NOMO-1 treated with DMSO at 0.1 percent for 48 hours (cell line): ENCODE measurements around the gene PLA2G3.

Source experiments
- DNase-seq: peaks from one replicate; lab custom pipeline; 2025; ENCODE audit not compliant: unreplicated experiment; lab: John Stamatoyannopoulos, UW

Gene PLA2G3

DNA sequence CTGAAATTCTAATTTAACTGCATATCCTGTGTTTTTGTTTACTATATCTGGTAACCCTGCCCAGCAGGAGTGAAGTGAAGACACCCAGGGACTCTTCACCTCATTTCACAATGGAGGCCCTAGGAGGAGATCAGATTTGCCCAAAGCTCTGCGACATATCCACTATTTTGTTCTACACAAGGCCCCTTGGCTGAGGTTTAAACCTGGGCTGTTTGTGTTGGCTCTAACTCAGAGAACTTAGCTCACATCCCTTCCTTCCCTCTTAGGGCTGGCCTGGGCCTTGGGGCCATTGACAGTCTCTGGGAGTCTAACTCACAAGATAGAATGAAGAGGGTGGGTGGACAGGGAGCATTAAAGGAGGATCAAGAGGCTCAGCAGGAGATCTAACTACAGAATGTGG is 8.2 kb upstream of the PLA2G3 start:
- no peak for DNase-seq

DNA sequence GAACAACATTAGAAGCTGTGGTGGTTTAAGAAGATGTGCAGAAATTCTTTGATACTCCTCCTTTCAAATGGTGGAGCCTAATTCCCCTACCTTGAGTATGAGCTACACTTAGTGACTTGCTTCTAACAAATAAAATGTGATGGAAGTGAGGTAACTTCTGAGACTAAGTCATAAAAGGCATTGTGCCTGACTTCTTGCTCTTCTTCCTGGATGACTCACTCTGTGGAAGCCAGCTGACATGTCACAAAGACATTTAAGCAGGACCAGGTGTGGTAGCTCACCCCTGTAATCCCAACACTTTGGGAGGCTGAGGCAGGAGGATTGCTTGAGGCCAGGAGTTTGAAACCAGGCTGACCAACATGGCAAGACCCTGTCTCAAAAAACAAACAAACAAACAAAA is 3.9 kb upstream of the PLA2G3 start:
- DNase-seq, result no peak

DNA sequence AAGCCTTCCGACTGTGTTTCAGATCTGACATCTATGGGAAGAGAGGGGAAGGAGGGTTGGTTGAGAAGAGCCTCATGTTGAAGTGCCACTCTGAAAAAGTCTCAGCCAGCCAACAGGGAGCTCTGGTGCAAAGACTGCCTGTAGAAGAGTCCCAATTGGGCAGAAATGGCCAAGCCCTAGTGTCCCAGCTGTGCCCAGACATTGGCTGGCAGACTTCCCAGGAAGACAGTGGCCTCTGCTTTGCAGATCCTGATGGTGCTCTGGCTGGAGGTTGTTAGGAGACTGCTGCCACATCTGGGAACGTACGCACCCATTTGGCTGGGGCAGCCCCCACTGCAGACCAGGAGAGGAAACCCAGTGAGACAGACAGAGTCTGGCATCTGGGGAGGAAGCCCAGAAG is 3.2 kb upstream of the PLA2G3 start:
- no peak for DNase-seq

DNA sequence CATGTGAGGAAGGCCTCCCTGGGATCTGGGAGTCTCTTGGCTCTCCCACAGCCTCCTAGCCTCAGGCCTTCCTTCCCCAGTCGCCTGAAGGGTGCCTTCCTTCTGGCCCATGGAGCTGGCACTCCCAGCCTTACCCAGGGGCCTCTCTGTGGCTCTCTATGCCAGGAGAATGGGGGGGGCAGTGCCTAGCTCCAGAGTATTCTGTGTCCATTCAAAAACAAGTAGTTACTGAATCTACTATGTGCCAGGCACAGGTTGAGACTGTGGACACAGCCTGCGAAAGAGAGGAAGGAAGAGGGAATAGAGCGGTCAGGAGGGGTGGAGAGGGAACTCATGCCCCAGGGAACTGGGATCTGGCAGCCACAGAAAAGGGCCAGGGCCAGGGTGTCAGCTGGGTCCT is 2.7 kb upstream of the PLA2G3 start:
- no peak for DNase-seq

DNA sequence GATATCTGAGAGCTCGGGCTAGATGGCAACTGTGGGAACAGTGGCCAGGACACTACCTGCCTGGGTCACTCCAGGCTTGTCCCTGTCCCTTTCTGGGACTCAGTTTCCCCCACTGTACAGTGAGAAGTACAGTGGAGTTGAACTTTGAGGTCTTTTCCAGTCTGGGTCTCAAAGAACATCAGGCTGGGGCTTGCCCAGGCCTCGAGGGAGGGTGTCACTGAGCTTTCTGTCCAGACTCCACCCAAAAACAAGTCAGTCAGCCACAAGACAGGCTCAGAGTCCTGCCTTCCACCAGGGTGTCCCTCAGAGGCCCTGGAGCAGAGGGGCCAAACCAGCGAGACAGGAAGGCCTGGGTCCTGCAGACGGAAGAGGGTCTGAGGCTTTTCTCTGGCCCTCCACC is 2.0 kb upstream of the PLA2G3 start:
- no peak for DNase-seq

DNA sequence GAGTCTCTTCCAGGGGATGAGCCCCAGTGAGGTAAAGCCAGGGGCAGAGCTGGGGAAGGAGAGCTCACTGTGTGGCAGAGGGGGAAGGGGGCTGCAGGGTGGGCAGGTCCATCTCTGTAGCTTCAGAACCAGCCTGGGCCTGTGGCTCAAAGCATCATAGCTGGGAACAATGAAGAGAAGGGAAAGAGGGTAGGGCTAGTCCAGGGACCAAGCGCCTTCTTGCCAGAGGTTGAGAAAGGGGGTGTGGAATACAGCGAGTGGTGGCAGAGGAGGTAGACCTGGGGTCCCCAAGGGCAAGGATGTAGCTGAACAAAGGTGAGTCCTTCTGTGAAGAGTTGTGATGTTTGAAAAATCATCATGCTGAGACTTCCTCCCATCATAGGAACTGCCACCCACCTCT is 1.2 kb upstream of the PLA2G3 start:
- DNase-seq, result no peak

DNA sequence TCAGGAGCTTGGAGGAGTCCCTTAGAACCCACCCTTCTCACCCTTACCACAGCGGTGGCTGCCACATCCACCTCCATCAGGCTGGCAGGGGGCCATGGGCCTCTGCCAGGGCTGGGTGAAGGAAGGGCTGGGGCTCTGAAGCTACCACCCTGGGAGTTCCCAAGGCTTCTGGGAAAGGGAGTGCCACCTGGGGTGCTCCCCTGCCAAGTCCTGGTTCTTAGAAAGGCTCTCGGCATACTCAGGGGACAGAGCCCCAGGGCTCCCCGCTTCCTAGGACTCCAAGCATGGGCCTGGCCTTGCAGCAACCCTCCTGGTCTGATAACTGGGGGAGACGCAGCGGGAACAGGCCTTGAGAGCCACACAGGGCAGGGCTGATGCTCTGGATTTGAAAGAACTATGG is 438 bp upstream of the PLA2G3 start:
- no peak for DNase-seq

DNA sequence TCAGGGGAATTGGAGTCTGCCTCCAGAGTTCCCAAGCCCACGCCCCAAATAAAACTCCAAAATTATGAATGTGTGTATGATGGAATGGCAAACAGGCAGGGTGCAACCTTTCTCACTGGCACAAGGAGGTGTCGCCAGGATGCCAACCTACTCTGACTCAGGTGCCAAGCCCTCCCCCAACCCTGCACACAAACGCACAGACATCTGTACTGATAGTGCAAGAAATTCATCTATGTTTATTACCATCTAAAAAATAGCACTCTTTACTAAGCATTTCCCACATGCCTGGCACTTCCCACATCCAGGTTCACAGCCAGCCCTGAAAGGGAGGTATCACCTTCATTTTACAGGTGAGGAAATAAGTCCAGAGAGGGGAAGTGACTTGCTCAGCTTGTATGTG is 1.2 kb downstream of the PLA2G3 start:
- no peak for DNase-seq

DNA sequence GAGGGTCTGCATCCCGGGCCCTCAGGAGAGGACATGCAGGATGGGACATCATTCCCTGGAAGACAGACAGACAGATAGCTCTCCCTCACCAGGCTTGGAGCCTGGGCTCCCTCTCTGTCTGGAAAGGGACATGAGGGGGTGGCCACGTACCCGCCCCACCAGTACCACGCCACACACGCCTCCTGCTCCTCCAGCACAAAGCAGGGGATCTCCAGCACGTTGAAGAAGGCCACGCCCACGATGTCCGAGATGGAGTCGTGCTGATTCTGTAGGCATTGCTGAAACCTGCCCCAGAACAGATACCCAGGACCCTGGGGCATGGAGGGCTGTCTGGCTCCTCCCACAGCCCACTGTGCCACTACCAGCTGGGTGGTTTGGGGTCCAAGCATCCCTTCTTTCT is 2.2 kb downstream of the PLA2G3 start:
- DNase-seq, result no peak

DNA sequence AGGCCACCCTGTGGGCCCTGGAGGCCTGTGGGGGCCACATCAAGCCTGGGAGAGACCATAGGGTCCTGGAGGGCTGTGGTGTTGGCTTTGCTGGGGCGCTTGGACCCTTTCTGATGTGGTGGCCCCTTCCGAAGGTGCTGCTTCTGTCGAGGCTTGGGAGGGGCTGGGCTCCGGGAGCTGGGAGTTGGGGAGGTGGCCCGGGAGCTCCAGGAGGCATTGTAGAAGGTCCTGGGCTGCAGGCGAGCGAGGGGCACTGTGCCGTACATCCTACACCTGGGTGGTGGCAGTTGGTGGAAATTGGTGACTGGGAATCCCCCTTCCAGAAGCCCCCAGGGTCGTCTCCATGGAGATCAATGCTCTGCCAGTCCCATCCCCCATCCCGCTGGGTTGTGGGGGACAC is 2.6 kb downstream of the PLA2G3 start:
- DNase-seq, result no peak

DNA sequence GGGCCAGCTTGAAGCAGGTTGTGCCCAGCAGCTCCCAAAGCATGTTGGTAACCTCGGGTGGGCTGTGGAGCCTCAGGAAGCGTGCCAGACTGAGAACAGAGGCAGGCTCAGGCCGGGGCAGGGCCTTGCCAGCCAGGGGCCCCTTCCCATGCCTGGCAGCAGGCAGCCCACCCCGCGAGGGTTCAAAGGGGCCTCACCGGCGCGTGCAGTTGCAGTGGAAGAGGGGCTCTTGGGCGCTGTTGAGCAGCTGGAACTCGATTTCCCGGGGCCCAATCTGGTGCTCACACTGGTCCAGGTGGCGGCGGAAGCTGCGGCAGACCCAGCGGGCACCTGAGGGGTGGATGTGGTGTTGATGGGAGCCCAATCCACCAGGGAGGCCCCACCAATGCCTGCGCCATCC is 3.6 kb downstream of the PLA2G3 start:
- no peak for DNase-seq

DNA sequence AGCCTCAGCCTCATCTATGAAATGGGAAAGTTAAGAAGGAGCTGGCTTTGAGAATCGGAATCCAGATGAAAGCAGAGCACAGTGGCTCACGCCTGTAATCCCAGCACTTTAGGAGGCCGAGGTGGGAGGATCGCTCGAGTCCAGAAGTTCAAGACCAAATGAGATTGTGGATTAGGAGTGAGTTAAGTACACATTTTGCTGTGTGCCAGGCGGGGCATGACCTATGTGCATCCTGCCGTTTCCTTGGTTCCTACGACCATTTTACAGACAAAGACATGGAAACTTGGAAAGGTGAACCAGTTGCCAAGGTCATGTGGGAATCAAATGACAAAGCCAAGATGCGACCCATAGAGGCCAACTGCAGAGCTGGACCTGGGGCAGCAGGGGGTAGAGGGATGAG is 4.2 kb downstream of the PLA2G3 start:
- DNase-seq, result no peak

DNA sequence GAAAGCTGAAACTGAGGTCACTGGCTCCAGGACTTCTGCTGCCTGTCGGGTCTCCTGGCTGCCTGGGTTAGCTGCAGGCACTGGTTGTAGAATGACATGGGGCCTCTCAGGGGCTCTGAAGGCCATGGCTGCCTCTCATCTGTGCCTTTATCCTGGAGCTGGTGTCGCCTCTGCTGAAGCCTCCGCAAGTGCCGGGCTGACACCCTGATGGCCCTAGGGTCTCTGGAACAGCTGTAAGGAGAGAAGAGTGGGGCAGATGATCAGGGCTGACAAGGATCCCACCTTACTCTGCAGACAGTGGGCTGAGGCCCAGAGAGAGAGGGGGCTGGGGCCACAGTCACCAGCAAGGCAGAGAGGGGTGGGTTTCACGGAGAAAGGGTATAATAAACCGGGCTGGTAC is 4.6 kb downstream of the PLA2G3 start:
- no peak for DNase-seq

DNA sequence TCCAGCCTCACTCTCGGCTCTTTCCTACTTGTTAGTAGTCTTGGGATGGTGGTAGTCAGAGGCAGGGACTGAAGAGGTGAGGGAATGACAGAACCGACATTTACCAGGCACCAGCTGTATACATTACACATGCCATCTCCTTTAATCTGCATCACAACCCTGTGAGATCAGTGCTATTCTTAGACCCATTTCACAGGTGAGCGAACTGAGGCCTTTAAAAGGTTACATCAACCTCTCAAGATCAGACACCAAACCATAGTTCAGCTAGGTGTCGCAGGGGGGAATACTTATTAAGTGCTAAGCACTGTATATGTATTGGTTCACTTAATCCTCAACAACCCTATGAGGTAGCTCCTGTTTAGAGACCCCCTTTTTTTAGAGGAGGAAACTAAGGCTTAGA is 5.6 kb downstream of the PLA2G3 start:
- DNase-seq, result no peak

DNA sequence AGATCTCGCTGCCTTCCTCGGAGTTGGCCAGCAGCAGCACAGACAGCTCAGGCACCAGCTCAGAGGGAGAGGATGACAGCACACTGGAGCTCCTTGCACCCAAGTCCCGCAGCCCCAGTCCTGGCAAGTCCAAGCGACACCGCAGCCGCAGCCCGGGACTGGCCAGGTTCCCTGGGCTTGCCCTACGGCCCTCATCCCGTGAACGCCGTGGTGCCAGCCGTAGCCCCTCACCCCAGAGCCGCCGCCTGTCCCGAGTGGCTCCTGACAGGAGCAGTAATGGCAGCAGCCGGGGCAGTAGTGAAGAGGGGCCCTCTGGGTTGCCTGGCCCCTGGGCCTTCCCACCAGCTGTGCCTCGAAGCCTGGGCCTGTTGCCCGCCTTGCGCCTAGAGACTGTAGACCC is 6.4 kb downstream of the PLA2G3 start:
- no peak for DNase-seq

DNA sequence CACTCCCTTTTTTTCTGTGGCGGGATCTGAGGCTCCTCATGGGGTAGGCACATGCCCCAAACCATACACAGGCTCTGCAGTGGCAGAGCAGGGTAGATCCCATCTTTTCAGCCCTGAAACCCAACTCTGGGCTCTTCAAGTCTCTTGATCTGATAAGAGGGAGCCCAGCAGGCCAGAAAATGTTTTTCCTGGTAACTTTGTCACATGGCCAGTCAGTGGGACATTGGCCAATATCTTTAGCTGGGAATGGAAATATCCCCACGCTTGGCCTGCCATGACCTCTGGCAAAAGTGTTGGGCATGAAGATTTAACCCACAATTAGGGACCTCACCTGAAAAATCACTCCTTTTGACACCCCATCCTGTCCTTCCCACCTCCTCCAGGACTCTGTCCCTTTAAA is 9.4 kb downstream of the PLA2G3 start:
- no peak for DNase-seq

DNA sequence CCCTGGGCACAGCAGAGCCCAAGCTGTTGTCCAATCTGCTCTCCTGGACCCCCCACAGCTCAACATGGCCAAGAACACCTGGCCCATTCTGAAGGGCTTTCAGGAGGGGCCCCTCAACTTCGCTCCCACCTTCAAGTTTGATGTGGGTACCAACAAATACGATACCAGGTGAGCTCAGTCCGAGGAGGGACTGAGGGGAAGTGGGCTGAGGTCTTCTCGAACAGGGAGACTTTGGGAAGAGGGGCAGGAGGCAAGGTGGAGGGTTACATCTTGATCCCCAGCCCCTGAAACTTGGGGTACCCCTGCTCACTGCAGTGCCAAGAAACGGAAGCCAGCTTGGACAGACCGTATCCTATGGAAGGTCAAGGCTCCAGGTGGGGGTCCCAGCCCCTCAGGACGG is 12.2 kb downstream of the PLA2G3 start:
- no peak for DNase-seq

DNA sequence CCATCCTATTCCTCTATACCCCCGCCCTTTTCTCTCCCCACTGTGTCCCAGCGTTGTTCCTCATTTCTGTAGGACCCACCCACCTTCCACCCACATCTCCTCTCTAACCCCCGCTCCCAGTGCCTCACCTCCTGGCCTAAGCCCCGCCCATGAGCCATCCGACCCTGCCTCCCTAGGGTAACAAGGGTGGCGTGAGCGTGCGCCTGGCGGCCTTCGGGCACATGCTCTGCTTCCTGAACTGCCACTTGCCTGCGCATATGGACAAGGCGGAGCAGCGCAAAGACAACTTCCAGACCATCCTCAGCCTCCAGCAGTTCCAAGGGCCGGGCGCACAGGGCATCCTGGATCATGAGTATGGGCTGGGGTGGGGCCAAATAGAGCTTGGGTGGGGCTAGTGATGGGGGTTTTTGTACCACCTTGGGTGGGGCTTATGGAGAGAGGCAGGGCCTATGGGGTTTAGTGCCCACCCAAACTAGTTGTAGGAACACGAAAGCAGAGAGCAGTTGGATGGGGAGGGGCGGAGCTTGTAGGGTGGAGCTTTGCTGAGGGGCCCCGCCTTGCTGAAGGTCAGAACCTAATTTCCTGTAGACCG is 13.0 kb downstream of the PLA2G3 start:
- DNase-seq, result no peak

DNA sequence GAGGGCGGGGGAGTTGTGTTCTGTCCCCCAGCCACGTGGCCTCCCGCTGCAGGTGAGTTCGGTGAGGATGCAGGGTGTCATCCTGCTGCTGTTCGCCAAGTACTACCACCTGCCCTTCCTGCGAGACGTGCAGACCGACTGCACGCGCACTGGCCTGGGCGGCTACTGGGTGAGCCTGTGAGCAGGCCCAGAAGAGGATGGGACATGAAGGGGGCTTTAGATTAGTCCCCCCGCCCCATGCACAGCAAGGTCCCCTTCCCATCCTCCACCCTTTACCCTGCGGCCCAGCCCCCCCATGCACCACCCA is 13.5 kb downstream of the PLA2G3 start:
- DNase-seq, result no peak

DNA sequence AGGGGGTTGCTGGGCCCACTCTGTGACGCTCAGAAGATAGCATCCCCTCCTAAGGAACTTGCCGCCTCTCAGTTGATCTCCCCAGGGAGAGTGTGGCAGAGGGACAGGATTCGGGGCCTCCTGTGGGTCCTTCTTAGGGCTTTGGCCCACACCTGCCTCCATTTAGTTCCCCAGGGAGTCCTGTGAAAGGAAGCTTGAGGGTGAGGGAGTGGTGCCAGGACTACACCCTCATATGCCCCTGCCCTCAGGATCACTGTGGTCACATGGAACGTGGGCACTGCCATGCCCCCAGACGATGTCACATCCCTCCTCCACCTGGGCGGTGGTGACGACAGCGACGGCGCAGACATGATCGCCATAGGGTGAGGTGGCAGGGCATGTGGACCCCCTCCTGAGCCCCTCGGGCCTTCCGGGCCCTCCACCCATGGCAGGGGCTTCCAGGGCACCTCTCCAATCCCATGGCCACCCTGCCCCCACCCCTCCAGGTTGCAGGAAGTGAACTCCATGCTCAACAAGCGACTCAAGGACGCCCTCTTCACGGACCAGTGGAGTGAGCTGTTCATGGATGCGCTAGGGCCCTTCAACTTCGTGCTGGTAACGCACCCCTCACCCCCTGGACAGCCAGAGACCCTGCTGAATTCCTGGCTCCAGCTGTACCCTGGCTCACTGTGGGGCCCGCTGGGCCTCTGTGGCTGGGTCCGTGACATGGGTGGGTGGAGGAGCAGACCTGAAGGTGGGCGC is 14.0 kb downstream of the PLA2G3 start:
- DNase-seq, result no peak

DNA sequence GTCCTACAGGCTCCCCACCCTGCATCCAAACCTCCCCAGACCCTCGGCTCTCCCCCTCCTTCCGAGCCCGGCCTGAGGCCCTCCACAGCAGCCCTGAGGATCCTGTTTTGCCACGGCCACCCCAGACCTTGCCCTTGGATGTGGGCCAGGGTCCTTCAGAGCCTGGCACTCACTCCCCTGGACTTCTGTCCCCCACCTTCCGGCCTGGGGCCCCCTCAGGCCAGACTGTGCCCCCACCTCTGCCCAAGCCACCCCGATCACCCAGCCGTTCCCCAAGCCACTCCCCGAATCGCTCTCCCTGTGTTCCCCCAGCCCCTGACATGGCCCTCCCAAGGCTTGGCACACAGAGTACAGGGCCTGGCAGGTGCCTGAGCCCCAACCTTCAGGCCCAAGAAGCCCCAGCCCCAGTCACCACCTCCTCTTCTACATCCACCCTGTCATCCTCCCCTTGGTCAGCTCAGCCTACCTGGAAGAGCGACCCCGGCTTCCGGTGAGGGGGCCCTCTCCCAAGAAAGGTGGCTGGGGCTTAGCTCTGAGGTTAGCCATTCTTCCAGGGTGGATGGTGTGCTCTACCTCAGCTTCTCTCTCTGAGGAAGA is 14.7 kb downstream of the PLA2G3 start:
- DNase-seq, result no peak

DNA sequence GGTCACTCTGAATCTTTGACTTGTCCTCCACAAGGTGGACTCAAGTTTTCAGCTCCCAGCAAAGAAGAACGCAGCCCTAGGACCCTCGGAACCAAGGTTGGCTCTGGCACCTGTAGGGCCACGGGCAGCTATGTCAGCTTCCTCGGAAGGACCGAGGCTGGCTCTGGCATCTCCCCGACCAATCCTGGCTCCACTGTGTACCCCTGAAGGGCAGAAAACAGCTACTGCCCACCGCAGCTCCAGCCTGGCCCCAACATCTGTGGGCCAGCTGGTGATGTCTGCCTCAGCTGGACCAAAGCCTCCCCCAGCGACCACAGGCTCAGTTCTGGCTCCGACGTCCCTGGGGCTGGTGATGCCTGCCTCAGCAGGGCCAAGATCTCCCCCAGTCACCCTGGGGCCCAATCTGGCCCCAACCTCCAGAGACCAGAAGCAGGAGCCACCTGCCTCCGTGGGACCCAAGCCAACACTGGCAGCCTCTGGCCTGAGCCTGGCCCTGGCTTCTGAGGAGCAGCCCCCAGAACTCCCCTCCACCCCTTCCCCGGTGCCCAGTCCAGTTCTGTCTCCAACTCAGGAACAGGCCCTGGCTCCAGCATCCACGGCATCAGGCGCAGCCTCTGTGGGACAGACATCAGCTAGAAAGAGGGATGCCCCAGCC is 15.4 kb downstream of the PLA2G3 start:
- DNase-seq, result no peak

DNA sequence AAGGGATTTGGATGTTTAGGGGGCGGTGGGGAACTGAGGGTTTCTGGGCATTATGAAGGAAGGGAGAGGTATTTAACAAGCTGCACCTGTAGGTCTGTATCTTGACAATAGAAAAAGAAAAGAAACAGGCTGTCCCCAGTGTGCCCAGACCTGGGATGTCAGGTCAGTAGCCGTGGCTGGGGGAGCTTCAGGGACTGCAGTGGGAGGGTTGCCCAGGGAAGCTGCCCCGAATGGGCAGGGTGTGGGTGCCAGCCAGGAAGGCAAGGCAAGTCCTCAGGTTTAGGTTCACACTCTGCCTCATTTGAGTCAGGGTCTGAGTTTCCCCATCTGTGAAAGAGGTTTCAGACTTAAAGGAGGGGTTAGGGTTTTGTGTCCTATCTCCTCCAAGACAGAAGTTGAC is 16.0 kb downstream of the PLA2G3 start:
- no peak for DNase-seq
